HG03135 (cell line): Measurements from ENCODE around the gene ZNF423.

Experiments used
- ATAC-seq: cut with Tn5 transposase; IDR thresholded peaks from one replicate; pipeline ENCODE4 v1.9.1; 2021; ENCODE audit warnings: mild to moderate bottlenecking, moderate library complexity; ENCODE audit not compliant: unreplicated experiment

ZNF423 gene

GRCh38 chr16:49543631-49543946 lies 312.3 kb downstream of the ZNF423 start:
- no peak for ATAC-seq

- ATAC-seq = no peak
Observed at GRCh38 chr16:49542946-49543630, 312.8 kb downstream of the ZNF423 start.

GRCh38 chr16:49542391-49542891 lies 313.5 kb downstream of the ZNF423 start:
- no peak for ATAC-seq

- ATAC-seq = no peak
Observed at GRCh38 chr16:49540836-49541235, 315.1 kb downstream of the ZNF423 start.

GRCh38 chr16:49539758-49540157 lies 316.2 kb downstream of the ZNF423 start:
- no peak for ATAC-seq

- ATAC-seq = no peak
Observed at GRCh38 chr16:49537924-49538459, 317.9 kb downstream of the ZNF423 start.

GRCh38 chr16:49534901-49535610 lies 320.9 kb downstream of the ZNF423 start:
- ATAC-seq = no peak

GRCh38 chr16:49533422-49533821 lies 322.5 kb downstream of the ZNF423 start:
- no peak for ATAC-seq

- no peak for ATAC-seq
Observed at GRCh38 chr16:49532873-49533272, 323.0 kb downstream of the ZNF423 start.

- ATAC-seq = no peak
Observed at GRCh38 chr16:49531931-49532840, 323.7 kb downstream of the ZNF423 start.

- no peak for ATAC-seq
Observed at GRCh38 chr16:49531425-49531824, 324.5 kb downstream of the ZNF423 start.

GRCh38 chr16:49530427-49530970 lies 325.4 kb downstream of the ZNF423 start:
- ATAC-seq = no peak

GRCh38 chr16:49529411-49530045 lies 326.4 kb downstream of the ZNF423 start:
- ATAC-seq = no peak

- no peak for ATAC-seq
Observed at GRCh38 chr16:49528866-49529288, 327.0 kb downstream of the ZNF423 start.

- no peak for ATAC-seq
Observed at GRCh38 chr16:49528060-49528865, 327.6 kb downstream of the ZNF423 start.

- ATAC-seq = no peak
Observed at GRCh38 chr16:49527611-49528010, 328.3 kb downstream of the ZNF423 start.

- ATAC-seq = no peak
Observed at GRCh38 chr16:49526860-49527365, 329.0 kb downstream of the ZNF423 start.

GRCh38 chr16:49524947-49525315 lies 331.0 kb downstream of the ZNF423 start:
- no peak for ATAC-seq

GRCh38 chr16:49524216-49524946 lies 331.5 kb downstream of the ZNF423 start:
- ATAC-seq = no peak
